Measurements from ENCODE around the gene MFRP.

The MFRP gene

DNA sequence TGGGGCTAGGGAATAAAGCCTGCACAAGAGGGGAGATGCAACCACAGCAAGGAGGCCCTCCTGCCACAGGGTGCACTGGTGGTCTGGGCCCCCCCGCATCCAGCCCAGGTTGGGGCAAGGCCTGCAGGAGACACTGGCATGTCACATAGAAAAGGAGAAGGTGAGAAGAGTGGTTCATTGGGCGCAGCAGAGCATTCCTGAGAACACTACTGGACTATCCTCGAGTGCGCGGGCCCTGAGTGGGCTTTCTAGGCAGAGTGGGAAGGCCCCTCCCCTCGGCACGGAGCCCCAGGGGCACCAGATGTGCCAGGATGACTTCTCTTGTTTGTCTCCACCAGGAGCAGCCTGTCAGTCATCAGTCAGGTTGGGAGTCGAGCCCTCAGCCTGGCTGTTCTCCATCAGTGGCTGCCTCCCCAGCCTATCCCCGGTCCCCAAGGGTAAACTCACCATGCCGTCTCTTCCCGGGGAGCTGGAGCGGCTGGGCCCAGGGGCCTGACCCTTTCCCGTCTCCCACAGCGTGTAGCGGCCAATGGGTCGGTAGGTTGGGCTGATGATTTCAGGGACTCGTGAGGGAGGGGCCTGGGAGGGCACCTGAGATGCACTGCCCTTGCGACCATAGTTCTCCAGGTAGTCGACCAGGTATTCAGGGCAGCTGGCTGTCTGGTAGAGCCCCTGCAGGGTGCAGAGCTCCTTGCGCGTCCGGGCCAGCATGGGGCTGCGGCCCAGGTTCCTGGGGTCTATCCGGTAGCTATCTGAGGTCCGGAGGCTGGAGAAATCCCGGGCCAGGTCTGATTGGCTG lies 26.0 kb upstream of the MFRP start:
- DNase-seq, result no peak

DNA sequence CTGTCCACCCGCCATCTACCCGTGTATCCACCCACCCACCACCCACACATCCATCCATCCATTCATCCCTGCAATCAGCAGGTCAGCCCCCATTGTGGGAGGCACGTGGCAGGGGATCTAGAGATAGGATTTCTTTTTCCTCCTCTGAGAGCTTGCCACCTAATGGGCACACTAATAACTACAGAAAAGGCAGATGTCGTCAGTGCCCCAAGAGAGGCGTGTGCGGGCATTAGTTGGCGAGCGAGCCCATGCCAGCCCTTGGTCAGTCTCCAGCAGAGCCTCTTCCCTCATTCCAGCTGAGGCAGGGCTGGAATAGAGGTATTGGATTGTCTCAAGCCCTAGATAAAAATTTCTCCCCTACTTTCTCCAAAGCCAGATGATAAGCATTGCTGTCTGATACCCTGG lies 25.3 kb upstream of the MFRP start:
- DNase-seq, result peak; percentile 43

DNA sequence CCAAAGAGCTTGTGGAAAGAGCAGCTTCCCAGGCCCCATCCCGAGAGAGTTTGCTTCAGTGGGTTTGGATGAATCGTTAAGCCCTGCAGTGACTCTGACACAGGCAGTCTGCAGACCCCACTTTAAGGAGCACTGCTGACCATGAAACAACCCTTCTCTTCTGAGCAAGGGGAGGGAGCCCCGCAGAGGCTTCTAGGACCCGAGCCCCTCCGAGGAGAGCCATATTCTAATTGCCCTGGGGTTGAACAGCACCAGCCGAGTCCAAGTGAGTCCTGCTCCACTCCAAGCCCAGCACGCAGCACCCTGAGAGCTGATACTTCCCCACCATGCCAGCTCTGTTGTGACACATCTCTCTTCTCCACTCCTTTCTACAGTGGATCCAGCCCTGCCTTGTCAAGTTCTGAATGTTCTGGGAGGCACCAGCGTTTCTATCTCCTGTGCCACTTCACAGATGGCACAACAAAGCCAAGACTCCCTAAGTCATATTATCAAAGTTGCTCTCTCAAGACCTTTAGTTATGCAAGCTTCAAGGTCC lies 24.6 kb upstream of the MFRP start:
- no peak for DNase-seq

DNA sequence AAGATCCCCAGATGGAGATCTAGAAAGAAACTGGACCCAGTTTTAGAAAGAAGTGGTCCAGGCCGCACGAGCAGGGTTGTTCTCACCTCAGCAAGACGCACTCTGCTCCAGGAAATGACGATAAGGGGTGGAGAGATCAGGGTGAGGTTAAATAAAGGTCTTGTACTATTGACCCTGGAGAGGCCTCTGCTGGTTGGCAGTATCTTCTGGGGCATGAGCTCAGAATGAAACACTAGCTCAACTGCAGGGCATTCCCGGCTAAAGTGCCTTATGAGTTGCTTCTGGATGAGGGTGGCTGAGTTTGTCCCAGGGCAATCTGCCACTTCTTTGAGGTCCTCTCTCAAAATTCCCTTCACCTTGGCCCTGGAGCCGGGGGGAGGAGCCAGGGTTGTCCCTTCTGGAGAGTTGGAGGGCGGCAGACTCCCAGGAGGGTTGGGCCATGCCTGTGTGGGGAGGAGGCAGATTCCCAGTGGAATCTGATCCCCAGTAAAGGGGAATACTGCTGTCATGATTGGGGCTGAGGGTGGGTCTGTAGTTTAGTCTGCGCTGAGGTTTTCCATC lies 24.1 kb upstream of the MFRP start:
- no peak for DNase-seq

DNA sequence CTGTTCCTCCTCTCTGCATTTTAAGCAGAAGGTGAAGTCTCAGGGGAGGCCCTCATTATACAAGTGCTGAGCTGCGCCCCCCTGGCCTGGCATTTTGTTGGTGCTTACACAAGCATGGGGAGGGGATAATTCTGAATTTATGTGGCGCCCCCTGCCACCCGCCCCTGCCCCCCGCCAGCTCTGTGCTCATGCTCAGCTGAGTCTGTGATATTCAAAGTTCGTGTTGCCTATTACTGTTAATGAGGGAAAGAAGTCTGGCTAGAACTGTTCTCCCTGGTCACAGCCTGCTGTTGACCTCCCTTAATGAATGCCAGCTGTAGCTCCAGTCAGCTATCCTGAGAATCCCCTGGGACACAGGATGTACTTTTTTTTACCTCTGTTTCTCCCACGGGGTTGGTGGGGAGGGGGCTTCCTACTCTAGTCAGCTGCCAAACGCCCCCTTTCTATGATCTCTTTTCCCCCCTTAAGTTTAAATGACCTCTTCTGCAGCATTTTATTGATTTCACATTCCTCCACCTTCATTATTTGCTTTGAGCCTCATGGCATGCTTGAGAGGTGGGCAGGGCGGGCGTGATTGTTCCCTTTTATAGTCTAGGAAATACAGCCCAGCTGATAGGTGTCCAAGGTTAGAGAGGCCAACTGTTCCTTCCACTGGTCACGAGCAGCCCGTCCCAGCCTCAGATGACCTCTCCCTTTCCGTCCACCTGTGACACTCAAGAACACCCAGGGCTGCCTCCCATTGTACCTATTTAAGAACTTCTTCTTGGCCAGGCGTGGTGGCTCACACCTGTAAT lies 22.8 kb upstream of the MFRP start:
- no peak for DNase-seq

DNA sequence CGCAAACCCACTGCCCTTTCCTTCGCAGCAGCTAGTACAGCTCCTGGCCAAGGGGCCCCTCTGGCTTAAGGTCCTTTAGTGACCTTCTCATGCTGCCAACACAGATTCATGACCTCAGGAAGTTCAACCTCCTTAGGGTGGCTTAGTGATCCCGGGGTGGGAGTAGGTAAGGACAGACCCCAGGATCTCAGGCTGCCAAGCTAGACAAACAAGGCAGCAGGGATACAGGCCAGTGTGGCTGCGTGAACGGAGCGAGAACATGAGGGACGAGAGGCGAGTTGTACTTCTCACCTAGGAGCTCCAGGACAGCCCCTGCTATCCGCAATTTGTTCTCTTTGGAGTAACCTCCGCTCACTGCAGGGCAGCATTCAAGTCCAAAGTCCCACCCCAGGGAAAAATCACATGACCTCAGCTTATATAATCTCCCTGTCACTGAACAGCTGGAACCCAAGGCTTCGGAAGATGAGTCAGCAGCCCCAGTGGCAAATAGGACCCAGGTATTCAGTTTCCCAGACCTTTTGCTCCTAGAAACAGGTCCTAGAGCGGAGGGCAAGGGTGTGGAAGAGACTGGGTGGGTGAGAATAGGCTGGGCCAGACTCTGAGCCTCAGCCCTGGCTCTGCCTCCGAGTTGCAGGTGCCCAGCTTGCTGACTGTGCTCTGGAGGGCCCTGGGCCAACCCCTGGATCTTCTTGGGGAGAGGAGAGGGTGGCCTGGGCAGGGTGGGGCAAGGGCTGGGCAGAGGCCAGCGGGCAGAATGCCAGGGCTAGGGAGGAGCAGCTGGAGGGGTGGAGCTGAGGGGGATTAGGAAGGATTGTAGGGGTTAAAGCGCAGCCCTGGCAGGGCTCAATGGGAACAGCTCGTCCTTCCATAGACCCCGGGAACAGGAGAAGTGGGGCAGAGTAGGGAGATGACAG lies 21.9 kb upstream of the MFRP start:
- DNase-seq, result peak; percentile 81

DNA sequence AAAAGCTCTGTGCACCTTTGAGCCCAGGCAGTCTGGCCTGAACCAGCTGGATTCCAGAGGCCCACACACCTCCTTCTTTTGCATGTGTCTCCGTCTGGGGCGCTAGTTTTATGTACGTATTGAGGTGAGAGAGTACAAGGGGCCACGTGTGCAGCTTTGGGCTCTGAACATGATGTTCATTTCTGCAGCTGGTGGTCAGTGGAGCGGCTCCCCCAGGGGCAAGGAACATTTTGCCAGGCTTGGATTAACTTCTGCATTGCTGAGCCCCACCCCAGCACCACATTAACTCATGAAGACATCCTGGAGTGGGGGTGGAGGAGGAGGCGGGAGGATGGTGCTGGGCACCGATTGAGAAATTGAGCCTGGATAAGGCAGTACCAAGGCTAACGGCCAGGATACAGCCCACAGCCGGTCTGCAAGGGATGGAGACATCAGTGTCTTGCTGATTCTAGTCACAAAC lies 21.2 kb upstream of the MFRP start:
- no peak for DNase-seq

DNA sequence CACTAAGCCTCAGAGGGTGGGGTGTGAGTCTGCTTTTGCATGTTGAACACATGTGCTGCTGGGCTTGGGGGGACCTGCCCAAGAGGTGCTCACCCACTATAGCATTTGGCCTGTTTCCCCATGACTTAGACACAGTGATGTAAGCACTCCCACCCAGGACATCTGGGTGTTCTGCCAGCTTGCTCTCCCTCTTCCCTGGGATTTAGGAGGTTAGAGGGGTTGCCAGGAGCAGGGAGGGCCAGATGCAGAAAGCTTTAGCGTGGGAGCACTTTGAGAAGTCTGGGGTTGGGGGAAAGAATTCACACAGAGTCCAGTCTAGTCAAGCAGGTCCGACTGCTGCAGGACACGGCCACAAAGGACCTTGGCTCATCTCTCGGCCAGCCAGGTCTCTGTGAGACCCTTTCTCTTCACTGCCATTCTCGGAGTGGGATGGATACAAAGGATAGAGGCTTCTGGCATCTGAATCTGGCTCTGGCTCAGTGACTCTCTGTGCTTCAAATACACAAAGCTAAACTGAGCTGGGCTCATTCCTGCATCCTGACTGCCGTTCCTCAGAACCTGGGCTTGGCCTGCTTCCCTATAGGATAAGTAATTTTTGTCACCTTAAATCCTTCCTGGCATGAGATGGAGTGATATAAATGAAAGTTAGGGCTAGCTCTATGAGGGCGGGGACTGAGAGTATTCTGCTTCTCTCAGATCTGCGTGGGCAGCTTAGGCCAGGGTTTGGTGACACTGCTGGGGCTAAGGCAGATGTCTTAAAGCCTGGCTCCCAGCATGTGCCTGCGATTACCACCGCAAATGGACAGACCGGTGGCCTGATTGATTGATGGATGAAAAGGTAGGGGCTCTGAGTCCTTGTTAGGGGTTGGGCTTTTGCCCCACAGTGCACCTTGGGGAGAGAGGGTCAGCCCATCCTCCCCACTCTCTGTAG lies 20.4 kb upstream of the MFRP start:
- DNase-seq, result no peak

DNA sequence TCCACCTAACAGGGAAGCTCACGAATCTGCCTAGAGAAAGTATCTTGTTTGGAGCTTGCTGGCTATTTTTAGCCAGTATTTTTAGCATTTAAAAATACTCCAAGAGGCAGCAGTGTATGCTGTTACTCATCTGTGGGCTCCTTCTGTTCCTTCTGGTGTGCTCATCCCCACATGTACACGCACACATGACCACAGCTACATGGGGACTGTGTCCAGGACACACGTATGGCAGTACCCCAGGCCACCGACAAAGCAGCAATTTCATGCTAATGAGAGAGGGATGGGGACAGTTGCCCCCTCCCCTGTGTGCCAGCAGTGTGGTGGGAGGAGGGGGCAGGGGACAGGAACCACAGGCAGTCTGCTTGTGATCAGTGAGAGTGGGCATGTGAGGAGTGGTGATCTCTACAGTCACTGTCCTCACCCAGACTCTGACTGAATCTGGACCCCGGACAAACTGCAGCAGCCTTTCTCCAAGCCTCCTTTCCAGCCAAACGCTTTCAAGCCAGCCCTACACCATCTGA lies 18.6 kb upstream of the MFRP start:
- no peak for DNase-seq

DNA sequence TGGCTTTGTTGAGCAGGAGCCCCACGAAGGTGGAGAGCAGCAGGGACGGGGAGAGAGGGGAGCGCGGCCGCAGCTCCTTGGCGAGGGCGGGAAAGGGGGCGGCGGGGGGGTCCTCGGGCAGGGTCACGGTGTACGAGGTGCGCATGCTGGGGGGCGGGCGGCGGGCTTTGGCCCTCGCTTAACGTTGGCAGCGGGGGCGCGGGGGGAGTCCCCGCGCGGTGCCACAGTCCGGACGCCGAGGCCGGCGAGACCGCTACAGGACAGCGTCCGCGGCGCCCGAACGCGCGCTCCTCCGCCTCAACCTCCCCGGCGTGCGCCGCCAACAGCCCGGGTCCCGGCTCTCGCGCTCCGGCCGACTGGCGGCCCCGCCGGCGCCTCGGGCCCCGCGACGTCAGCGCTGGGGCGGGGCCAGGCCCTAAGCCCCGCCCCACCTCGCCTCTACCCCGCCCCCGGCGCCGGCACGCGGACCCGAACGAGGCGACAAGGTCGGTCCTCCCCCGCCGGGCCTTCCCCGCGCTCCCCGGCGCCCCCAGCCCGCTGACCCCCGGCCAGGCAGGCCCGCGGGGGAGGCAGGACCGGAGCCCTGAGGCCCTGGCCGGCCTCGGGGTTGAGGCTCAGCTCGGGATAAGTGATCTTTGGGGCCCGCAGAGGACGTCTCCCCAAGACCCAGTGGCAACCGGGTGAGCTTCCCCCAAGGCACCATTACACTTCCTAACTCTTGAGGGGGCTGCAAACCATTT lies 17.5 kb upstream of the MFRP start:
- DNase-seq, result peak; percentile 33

DNA sequence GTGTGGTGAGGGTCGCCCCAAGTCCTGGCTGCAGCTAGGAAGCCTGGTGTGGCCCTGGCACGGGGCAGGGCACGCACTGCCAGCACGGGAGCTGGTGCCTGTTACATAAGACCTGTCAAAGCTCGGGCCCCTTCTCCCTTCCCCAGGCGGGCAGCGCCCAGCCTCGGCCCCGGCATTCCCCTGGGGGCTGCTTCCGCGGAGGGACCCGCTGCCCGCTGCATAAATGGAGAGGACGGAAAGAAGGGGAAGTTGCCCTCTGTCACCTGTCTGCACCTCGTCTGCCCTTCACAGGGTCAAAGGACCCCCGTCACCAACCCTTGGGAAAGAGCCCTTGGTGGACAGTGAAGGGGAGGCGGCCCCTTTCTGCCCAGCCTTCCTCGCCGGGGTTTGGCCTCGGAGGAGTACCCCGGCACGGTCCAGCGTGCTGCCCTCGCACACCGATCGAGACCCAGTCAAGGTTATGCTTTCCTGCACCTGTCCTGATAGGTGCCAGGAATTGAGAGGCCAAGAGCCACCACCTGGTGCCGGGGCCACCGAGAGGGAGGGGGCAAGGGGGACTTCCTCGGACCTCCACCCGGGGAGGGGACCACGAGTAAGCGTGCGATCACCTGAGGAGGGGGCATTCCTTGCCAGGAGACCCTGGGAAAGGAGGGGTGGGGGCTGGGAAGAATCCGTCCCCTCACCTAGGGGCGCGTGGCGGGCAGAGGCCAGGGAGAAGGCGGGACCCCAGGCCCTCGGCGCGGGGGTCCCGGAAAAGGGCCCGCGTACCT lies 16.8 kb upstream of the MFRP start:
- DNase-seq, result no peak

DNA sequence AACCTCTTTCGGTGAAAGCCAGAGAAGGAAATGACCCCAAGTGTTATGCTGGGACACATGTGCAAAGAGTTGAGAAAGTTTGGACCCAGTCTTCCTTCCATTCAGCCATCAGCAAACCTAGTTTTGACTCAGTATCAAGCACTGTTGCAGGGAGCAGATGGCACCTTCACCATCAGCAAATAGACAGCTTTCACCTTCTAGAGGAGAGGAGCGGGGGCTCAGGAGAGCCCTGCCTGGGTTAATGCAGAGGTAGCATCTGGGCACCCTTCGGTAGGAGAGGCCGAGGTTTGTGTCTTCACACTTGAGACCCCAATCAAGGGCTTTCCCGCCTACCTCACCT lies 16.2 kb upstream of the MFRP start:
- DNase-seq, result no peak

DNA sequence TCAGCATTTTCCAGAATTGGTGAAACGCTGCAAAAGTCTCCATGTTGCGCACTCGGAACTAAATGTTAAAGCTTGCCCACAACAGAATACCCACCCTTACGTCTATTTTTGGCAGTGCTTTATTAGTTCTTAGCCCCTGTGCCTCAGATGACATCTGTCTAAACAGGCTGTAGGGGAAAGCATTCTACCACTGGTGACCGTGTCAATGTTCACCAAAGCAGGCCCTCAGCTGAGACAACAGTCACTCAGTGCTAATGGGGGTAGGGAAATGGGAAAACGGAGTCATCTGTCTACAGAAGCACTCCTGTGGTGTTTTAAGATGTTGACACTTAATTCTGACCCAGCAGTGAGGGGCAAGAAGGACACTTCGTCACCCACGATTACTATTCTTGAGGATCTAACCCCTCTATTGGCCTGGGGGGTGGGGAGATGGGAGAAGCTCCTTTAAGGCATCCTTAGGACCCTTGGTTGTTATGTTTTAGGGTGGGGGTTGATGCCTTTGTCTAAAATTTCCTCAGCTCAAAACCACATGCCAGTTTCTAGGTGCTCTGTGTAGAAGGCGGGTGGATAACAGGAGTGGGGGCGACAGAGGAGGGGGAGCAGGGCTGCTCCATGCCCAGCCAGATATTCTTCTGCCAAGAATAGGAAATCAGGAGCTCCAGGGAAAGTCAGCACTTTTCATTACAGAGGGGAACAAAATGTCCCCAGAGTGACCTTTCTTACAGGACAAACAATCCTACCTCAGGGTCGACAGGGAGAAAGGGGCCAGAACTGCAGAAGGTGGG lies 15.6 kb upstream of the MFRP start:
- no peak for DNase-seq

DNA sequence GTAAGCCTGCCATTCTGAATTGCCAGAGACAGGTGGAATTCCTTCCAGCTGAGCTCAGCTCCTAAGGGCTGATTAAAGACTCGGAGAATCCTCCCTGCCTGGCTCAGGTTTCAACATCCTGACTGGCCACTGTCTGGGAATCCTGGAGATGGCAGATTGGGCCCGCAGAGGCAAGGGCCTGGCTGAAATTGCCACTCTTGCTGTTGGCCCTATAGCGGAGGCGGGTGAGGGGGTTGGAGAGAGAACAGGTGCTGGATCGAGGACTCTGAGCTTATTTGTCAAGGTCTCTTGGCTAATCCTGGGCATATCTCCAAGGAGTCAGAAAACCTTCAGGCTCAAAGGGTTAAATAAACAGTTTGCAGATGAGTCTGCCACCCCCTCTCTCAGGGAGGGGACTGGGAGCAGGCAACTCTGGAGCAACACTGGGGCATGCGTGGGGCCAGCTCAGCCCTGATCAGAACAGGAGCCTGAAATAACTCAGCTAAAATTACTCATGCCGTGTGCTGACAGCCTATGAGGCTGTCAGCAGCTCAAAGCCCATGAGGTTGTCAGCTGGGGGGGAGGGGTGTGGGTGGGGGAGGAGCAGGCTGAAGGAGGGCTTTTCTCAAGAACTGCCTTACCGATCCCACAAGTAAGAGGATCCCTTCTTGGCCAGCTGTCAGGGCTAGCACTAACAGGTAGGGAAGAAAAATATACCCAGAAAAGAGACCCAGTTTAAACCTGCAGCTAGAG lies 14.7 kb upstream of the MFRP start:
- DNase-seq, result peak; percentile 30

DNA sequence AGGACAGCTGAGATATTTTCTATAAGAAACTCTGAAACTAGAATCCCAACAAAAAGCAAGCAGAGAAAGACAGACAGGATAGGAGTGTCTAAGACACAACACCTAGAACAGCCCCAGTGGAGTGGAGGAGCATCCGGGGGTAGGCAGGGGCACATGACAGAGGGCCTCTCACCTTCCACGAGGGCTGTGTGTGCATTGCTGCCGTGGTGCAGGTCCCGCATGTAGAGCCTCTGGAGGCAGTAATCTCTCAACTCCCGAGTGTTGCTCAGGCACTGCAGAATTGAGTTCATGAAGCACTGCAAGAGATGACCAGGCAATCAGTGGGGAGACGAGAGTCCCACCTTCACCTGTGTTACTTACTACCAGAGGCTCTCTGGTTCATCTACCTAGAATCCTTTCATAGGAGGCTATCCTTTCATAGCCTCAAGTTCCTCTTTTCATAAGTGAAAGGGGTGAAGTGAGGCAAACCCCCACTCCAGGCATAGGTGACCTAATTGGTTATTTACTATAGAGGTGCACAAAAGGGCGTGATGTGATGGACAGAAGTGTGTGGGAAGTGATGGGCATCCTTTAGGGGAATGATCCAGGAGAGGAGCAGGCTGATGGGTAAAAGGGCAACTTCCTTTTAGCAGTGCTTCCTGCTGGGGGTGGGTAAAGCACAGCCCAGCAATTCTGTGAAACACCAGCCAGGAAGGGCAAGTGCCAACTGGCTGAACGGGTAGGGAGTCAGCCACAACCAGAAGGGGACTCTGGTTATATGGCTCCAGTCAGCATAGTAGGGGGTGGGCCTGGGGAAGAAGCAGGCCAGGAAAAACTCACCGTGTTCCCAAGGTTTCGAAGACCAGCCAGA lies 13.1 kb upstream of the MFRP start:
- DNase-seq, result no peak

DNA sequence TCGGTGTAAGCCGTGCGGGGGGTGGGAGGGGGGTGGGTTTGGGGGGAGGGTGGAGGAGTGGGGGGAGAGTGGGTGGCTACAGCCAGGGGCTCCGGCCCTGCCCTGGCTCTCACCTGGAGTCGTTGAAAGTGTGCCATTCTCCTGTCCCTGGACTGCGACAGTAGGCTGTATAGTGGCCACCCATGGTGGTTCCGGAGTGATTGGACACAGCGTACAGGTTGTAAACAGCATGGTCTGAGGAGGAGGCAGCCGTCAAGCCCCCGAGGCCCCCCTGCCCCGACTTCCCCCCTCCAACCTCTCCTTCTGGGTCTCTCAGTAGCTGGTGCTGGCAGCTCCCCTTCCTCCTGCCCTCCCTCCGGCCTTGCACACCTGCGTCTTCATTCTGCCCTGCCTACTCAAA lies 10.6 kb upstream of the MFRP start:
- no peak for DNase-seq

DNA sequence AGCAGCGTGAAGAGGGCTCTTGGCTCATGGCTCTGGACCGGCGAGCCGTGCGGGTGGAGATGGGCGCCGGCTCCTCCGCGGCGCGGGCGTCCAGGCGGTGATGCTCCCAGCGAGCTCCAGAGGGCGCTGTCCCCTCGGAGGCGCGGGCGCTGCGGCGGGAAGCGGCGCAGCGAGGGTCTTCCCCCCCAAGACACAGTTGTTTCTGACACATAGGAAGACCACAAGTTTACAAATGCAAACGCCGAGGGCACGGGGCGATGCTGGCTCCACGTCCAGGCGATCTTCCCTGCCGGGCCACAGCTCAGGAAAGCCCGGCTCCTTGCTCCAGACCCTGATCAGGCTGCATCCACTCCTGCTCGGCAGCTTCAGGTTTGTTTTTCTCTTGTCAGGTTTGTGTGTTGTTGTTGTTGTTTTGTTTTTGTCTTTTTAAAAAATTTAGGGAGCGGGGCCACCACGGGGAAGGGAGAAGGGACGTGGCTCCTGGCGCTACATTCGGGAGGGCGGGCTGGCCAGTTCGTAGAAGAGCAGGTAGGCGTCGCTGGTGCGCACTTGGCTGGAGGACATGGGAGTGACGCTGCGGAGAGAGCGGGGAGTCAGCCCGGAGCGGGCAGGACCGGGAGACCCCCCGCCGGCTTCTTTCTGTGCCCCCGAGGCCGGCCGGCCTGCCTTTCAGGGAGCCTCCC lies 10.0 kb upstream of the MFRP start:
- DNase-seq, result peak; percentile 16
